Measurements from ENCODE around the gene CCDC136.

Gene CCDC136

DNA sequence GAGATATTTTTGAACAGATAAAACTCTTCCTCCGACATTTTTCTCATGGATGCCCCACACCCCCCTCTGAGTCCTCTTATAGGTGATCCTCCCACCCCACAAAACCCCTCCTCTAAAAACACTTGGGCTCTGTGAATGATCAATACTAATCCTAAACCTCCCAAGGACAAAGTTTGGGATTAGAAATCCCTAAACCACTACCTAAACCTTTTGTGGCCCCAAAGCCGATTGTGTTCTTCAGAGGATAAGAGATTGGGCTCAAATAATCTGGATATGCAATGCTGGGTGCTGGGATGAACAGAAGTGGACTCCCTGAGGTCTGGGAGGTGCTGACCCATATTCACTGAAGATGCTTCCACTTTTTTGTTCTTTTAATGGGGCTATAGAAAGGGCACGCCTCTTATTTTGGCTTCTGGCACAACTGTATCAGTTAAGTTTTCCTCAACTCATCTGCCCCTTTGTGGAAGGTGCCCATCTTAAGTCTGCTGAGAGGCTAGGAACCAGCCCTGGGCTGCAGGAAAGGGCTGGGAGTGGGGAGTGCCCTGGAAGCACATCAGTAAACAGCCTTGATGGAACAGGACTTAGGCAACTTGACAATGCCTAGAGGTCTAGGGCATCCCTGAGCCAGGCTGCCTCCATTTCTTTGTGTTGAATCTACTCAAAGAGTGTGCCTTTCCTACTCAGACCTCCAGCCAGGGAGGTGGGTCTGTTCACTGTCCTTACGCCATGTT is 15.9 kb upstream of the CCDC136 start, which contains the start of gene OPN1SW:
Gene OPN1SW, minus strand, starts transcription at position 51 of the 731 bp plus-strand sequence. Its CDS starts 13 bp downstream, at position 38.
- DNase-seq (ENCODE audit: low read depth) = no peak
- no peak within 1 kb of the TSS for H3K4me3 ChIP-seq (ENCODE audit: low read depth, low read length)
- TF ChIP-seq, protein P1, sequence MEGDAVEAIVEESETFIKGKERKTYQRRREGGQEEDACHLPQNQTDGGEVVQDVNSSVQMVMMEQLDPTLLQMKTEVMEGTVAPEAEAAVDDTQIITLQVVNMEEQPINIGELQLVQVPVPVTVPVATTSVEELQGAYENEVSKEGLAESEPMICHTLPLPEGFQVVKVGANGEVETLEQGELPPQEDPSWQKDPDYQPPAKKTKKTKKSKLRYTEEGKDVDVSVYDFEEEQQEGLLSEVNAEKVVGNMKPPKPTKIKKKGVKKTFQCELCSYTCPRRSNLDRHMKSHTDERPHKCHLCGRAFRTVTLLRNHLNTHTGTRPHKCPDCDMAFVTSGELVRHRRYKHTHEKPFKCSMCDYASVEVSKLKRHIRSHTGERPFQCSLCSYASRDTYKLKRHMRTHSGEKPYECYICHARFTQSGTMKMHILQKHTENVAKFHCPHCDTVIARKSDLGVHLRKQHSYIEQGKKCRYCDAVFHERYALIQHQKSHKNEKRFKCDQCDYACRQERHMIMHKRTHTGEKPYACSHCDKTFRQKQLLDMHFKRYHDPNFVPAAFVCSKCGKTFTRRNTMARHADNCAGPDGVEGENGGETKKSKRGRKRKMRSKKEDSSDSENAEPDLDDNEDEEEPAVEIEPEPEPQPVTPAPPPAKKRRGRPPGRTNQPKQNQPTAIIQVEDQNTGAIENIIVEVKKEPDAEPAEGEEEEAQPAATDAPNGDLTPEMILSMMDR (IDR thresholded peaks at IDR 0.05; ENCODE audit: low read depth, low read length, missing control alignments) = no peak

DNA sequence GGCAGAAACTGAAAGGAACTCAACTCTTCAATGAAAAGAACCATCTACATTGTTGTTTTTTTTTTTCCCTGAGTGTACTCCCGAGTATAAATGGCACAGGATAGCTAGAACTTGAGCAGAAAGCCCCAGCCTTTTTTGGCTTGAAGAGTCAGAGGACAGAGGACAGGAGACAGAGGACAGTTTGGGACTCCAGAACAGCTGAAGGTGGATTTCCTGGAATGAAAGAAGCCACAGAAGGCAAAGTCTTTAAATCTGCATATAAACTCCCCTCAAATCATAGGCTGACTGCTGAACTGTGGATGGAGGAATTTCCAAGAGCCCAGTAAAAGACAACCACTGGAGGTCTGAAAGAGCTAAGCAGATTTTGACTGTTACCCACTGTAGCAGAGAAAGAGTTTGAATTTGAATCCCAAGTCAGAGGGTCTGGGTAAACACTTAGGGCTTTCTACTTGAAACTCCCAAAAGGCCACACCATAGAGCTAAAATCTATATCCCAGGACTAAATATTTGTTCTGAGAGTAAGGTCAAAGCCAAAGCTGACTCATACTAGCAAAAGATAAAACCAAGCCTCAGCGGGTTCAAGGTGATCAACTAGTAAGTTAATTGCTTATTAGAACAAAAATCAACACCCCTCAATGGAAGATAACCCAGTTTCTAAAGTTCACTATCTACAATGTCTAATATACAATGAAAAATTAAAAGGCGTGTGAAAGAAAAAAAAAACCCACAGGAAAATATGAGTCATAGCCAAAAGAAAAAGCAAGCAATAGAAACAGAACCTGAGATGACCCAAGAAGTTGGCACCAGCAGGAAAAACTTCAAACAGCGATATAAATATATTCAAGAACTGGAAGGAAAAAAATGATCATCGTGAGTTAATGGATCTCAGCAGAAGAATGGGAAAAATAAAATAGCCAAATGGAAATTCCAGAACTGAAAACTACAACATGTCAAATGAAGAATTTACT is 14.3 kb upstream of the CCDC136 start:
- no peak overlapping the region for H3K4me3 ChIP-seq (ENCODE audit: low read depth, low read length)
- TF ChIP-seq, protein P1 (IDR thresholded peaks at IDR 0.05; ENCODE audit: low read depth, low read length, missing control alignments) = no peak
- no peak for DNase-seq (ENCODE audit: low read depth)

DNA sequence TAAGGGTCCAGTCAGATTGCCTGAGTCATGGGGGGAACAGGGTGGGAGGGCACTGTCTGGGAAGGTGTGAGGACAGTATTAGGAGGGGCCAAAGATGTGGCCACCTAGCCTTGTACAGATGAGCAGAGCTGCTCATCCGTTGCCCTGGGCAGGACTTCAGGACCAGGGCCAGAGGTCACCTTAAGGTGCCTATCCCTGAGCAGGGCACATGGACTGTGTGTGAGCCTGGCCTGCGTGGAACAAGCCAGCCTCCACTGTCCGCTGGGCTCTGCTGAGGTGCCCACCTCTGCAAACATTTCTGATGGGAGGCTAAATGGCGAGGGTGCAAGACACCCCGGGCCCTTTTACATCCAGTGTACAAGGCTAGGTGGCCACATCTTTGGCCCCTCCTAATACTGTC is 12.8 kb upstream of the CCDC136 start:
- no peak for DNase-seq (ENCODE audit: low read depth)
- TF ChIP-seq, protein P1 (IDR thresholded peaks at IDR 0.05; ENCODE audit: low read depth, low read length, missing control alignments) = no peak
- H3K4me3 ChIP-seq (ENCODE audit: low read depth, low read length) = no peak overlapping the region

DNA sequence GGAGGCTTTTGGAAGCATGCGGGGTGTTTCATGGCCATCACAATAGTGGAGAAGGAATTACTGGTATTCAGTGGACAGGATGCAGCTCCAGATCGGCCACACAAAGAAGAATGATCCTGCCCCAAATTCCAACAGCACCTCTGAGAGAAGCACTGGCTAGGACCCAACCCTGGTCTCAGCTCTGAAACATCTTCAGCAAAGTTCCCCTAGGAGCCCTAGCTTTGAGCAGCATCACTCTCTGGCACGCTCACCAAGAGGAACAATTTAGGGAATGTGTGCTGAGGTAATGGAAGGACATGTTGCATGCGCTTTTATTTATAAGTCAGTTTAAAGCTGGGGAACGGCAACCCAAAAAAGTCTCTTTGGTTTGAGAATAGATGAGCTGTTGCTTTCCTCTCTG is 10.6 kb upstream of the CCDC136 start:
- H3K4me3 ChIP-seq (ENCODE audit: low read depth, low read length) = no peak overlapping the region
- TF ChIP-seq, protein P1 (IDR thresholded peaks at IDR 0.05; ENCODE audit: low read depth, low read length, missing control alignments) = no peak
- no peak for DNase-seq (ENCODE audit: low read depth)

DNA sequence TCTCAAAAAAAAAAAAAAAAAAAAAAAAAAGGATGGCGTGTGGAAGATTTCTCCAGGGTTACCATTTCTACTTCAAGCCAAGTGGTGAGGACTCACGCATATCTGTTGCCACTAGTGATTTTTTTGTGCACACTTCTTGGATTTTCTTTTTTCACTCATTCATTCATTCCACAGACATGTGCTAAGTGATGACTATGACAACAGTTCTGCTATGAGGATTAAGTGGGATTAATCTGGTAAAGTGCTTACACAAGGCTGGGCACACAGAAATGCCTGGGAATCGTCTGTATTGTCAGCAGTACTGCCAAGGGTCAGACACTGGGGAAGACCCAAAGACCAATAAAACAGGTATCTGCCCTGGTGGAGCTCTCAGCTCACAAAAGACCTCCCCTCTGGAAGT is 9.9 kb upstream of the CCDC136 start:
- H3K4me3 ChIP-seq (ENCODE audit: low read depth, low read length) = no peak overlapping the region
- TF ChIP-seq, protein P1 (IDR thresholded peaks at IDR 0.05; ENCODE audit: low read depth, low read length, missing control alignments) = no peak
- no peak for DNase-seq (ENCODE audit: low read depth)

DNA sequence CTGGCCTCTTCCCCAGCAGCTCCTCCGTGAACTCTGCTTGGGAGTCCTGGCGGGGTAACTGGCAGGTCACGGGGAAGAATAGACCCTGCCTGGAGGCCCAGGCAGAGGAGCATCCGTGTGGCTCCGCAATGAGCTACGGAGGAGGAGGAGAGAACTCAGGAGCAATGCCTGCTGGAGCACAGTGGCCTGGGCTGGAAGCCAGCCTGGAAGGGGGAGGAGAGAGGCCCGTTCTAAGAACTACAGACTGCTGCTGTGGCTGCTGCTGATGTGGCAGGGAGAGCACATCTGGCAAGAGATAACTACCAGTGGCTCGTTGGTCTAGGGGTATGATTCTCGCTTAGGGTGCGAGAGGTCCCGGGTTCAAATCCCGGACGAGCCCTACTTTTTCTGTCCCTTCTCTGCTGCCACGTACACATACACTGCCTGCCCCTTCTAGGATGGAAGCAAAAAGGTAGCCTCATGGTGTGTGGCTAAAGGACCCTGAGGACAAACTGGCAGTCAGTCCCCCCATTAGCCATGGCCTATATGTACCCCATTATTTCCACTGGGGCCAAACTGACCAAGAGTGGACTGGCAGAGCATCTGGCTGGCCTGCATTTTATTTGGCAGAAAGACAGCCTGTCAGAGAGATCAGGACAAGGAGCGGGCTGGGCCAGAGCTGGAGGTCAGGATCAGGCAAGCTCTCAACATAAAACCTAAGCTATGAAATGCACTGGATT is 8.5 kb upstream of the CCDC136 start:
- no peak for DNase-seq (ENCODE audit: low read depth)
- no peak overlapping the region for H3K4me3 ChIP-seq (ENCODE audit: low read depth, low read length)
- TF ChIP-seq, protein P1 (IDR thresholded peaks at IDR 0.05; ENCODE audit: low read depth, low read length, missing control alignments) = no peak

All from GM12864 (cell line).